Adrenal gland (tissue), 5 donors: ENCODE results near the gene OR5K2.

ENCODE experiments used
- CTCF ChIP-seq, 6 experiments: fragments of 450-650 bp in 4 of 6; fragments of 200-600 bp in 2 of 6; sonication (generic) in 1 of 6; IDR thresholded peaks; 1 replicate in 5 of 6; 2 replicates in 1 of 6; pipeline versions ENCODE4 v1.5.1 to v1.8.0; 2016 to 2021; ENCODE audit warnings: antibody characterized with exemption in 6 of 6, mild to moderate bottlenecking in 2 of 6, moderate library complexity in 1 of 6
- POLR2A ChIP-seq, 2 donors: fragments of 450-650 bp; IDR thresholded peaks; one replicate each; pipeline ENCODE4 v1.6.1; 2017; ENCODE audit warnings: antibody characterized with exemption in 2 of 2, mild to moderate bottlenecking in 2 of 2, moderate library complexity in 1 of 2
- donor health status: DM: no; HTN: no; CAD: no.

- no peak for TF ChIP-seq CTCF (IDR thresholded peaks at IDR 0.05)
- no peak for TF ChIP-seq POLR2A (IDR thresholded peaks at IDR 0.05)
Measured at GRCh38 chr3:98454929-98455328, 42.6 kb upstream of the OR5K2 start.
